ENCODE measurements around the gene ASCL2. TPM values are rescaled to one million over a fixed set of nuclear protein-coding genes. Genes with fewer than 3 reads are reported as not detected.

ASCL2 gene
- total and polyA plus RNA-seq, 2 of the 4 experiments (the other 2 are of a cell fraction) = not detected

- intact Hi-C loops (cut with micrococcal nuclease) = no loop called here
- H3K14ac ChIP-seq (replicated peaks; ENCODE audit: low read depth, low read length) = no peak overlapping the region
Observed at GRCh38 chr11:2299773-2300172, 29.4 kb upstream of the ASCL2 start.

More at GRCh38 chr11:2299773-2300172, 29.4 kb upstream of the ASCL2 start:
- no peak for ATAC-seq (ENCODE audit: low read depth)
- dilution Hi-C loops (cut with HindIII; ENCODE audit: low sequenced_read_pairs, unreplicated experiment) (no loop called here), in situ Hi-C loops (cut with MboI; ENCODE audit: low sequenced_read_pairs) (no loop called here)
- no CpG with 5 or more reads among the region's 10 CpGs for WGBS, 2 experiments (ENCODE audit: extremely low coverage in 2 of 2, insufficient read length in 1 of 2)
- no peaks in the 10 kb centered on the region for H4K20me1 ChIP-seq (ENCODE audit: insufficient read depth, low read length)
- no peak overlapping the region for H2BK5ac ChIP-seq (ENCODE audit: low read depth, low read length, poor library complexity, severe bottlenecking)
- H3K4me1 ChIP-seq (ENCODE audit: control insufficient read depth, insufficient read depth, low read length) = no peaks in the 10 kb centered on the region
- H4K8ac ChIP-seq (ENCODE audit: low read depth in 2 of 2, low read length in 2 of 2) = no peak overlapping the region
- no peak for DNase-seq
- H3K9ac ChIP-seq (ENCODE audit: low read depth, low read length) = no peak overlapping the region
- H3K9me3 ChIP-seq (ENCODE audit: control insufficient read depth, insufficient read depth, low read length) = no peaks in the 10 kb centered on the region
- H4K91ac ChIP-seq (ENCODE audit: insufficient read depth, low read depth, low read length) = no peak overlapping the region
- H3K79me1 ChIP-seq (ENCODE audit: low read depth in 1 of 2, low read length in 2 of 2) = no peaks in the 10 kb centered on the region
- BruUV-seq (replicated peaks) = no TSS peak
- H3K18ac ChIP-seq (ENCODE audit: low read depth, low read length) = no peak overlapping the region
- no peak overlapping the region for H3K56ac ChIP-seq (ENCODE audit: extremely low read depth, insufficient read depth, low read length)
- H2AK9ac ChIP-seq (replicated peaks; ENCODE audit: low read depth, low read length, poor library complexity) = no peak overlapping the region
- no peaks in the 10 kb centered on the region for H3K9me1 ChIP-seq (ENCODE audit: insufficient read depth, low read length)
- H2BK15ac ChIP-seq (ENCODE audit: low read depth, low read length) = no peak overlapping the region
- no peak overlapping the region for H3K23ac ChIP-seq (ENCODE audit: low read depth, low read length)
- ChIA-PET CTCF (interaction anchor here (1.0 kb wide), 1 partner anchor 121 kb away, joined by 3 read pairs; no protein-coding TSS in a partner anchor), POLR2A (ENCODE audit: unreplicated experiment) (no interaction called here)
- H3K4me2 ChIP-seq (ENCODE audit: low read depth, low read length) = no peak overlapping the region
- H3K4ac ChIP-seq (ENCODE audit: low read depth, low read length) = no peak overlapping the region
- H2BK20ac ChIP-seq (ENCODE audit: low read depth, low read length) = no peak overlapping the region
- no peak overlapping the region for H3K27ac ChIP-seq (ENCODE audit: insufficient read depth, low read length)
- TF ChIP-seq MXI1 (IDR thresholded peaks at IDR 0.05; ENCODE audit: borderline replicate concordance, low read depth, low read length) = no peak
- no peak for TF ChIP-seq MAFK (IDR thresholded peaks at IDR 0.05; ENCODE audit: low read depth, low read length)
- no peak for TF ChIP-seq RFX5 (IDR thresholded peaks at IDR 0.05; ENCODE audit: low read depth, low read length)
- TF ChIP-seq, protein P1, sequence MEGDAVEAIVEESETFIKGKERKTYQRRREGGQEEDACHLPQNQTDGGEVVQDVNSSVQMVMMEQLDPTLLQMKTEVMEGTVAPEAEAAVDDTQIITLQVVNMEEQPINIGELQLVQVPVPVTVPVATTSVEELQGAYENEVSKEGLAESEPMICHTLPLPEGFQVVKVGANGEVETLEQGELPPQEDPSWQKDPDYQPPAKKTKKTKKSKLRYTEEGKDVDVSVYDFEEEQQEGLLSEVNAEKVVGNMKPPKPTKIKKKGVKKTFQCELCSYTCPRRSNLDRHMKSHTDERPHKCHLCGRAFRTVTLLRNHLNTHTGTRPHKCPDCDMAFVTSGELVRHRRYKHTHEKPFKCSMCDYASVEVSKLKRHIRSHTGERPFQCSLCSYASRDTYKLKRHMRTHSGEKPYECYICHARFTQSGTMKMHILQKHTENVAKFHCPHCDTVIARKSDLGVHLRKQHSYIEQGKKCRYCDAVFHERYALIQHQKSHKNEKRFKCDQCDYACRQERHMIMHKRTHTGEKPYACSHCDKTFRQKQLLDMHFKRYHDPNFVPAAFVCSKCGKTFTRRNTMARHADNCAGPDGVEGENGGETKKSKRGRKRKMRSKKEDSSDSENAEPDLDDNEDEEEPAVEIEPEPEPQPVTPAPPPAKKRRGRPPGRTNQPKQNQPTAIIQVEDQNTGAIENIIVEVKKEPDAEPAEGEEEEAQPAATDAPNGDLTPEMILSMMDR (conservative IDR thresholded peaks at IDR 0.05; ENCODE audit: low read depth, low read length) = no peak
- no peak for TF ChIP-seq NFE2L2 (IDR thresholded peaks at IDR 0.05; ENCODE audit: low read depth, low read length)
- no peak for TF ChIP-seq CEBPB (IDR thresholded peaks at IDR 0.05; ENCODE audit: low read depth, low read length)
- TF ChIP-seq MAZ (IDR thresholded peaks at IDR 0.05; ENCODE audit: borderline replicate concordance, low read depth, low read length) = no peak
- TF ChIP-seq RAD21 (IDR thresholded peaks at IDR 0.05; ENCODE audit: low read length) = no peak
- TF ChIP-seq POLR2A (IDR thresholded peaks at IDR 0.05; ENCODE audit: low read depth, low read length) = no peak
- TF ChIP-seq FOS (IDR thresholded peaks at IDR 0.05; ENCODE audit: low read depth, low read length) = no peak
- TF ChIP-seq, protein P2, sequence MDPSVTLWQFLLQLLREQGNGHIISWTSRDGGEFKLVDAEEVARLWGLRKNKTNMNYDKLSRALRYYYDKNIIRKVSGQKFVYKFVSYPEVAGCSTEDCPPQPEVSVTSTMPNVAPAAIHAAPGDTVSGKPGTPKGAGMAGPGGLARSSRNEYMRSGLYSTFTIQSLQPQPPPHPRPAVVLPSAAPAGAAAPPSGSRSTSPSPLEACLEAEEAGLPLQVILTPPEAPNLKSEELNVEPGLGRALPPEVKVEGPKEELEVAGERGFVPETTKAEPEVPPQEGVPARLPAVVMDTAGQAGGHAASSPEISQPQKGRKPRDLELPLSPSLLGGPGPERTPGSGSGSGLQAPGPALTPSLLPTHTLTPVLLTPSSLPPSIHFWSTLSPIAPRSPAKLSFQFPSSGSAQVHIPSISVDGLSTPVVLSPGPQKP (IDR thresholded peaks at IDR 0.05; ENCODE audit: borderline replicate concordance, low read depth, low read length) = no peak
- no peak for TF ChIP-seq CHD1 (IDR thresholded peaks at IDR 0.05; ENCODE audit: low read depth, low read length)
- H2AK5ac ChIP-seq (ENCODE audit: low read depth, low read length) = no peak overlapping the region
- H2AFZ ChIP-seq (replicated peaks; ENCODE audit: low read length, poor library complexity) = no peak overlapping the region
- H3K27me3 ChIP-seq (ENCODE audit: control insufficient read depth, insufficient read depth, low read length) = peaks cover 19% of the 10 kb centered on the region; the same call in 1 of the 2 replicates
- H2BK120ac ChIP-seq (ENCODE audit: low read depth, low read length) = no peak overlapping the region
- H3K4me3 ChIP-seq (ENCODE audit: insufficient read depth, low read depth, low read length) = no peak overlapping the region
- no peak overlapping the region for H4K5ac ChIP-seq (ENCODE audit: low read depth, low read length)
- no peaks in the 10 kb centered on the region for H3K36me3 ChIP-seq (ENCODE audit: control insufficient read depth, insufficient read depth, low read length)

All from IMR-90 (cell line).